ENCODE results near the gene STARD13. TPM values are rescaled to one million over a fixed set of nuclear protein-coding genes. Genes with fewer than 3 reads are reported as not detected.

Gene STARD13
- total and polyA plus RNA-seq, 12 donors, result 7.1 to 38.3 (median 27.8) TPM

GRCh38 chr13:33119022-33119781 is 166.4 kb downstream of the STARD13 start:
- H3K9me3 ChIP-seq, result no peaks in the 10 kb centered on the region
- H3K27me3 ChIP-seq, result no peaks in the 10 kb centered on the region
- DNase-seq, result no peak
- H3K4me3 ChIP-seq, result no peak overlapping the region
- H3K4me1 ChIP-seq, result peaks cover 4 to 28% (median 18%) of the 10 kb centered on the region in 9 donors
- intact Hi-C loops (cut with DNase I), result no loop called here
- ATAC-seq, result no peak
- peaks cover 0 to 100% (median 50%) of the 10 kb centered on the region in 9 donors for H3K36me3 ChIP-seq
- peak overlapping the region in 1 of 10 donors; percentile 13 for H3K27ac ChIP-seq
- TF ChIP-seq, protein P1, sequence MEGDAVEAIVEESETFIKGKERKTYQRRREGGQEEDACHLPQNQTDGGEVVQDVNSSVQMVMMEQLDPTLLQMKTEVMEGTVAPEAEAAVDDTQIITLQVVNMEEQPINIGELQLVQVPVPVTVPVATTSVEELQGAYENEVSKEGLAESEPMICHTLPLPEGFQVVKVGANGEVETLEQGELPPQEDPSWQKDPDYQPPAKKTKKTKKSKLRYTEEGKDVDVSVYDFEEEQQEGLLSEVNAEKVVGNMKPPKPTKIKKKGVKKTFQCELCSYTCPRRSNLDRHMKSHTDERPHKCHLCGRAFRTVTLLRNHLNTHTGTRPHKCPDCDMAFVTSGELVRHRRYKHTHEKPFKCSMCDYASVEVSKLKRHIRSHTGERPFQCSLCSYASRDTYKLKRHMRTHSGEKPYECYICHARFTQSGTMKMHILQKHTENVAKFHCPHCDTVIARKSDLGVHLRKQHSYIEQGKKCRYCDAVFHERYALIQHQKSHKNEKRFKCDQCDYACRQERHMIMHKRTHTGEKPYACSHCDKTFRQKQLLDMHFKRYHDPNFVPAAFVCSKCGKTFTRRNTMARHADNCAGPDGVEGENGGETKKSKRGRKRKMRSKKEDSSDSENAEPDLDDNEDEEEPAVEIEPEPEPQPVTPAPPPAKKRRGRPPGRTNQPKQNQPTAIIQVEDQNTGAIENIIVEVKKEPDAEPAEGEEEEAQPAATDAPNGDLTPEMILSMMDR (IDR thresholded peaks at IDR 0.05), result no peak
- 91 to 94% methylated on average over 7 of the region's 7 CpGs for WGBS, 2 donors

GRCh38 chr13:33116321-33117010 is 169.1 kb downstream of the STARD13 start:
- no peak for DNase-seq
- Histone ChIP-seq H3K4me1 (peaks cover 7 to 24% (median 20%) of the 10 kb centered on the region in 9 donors), H3K4me3 (no peak overlapping the region), H3K27ac (no peak overlapping the region), H3K36me3 (peaks cover 0 to 100% (median 60%) of the 10 kb centered on the region in 9 donors), H3K27me3 (no peaks in the 10 kb centered on the region), H3K9me3 (no peaks in the 10 kb centered on the region)
- 94 to 98% methylated on average over 2 of the region's 2 CpGs for WGBS, 2 donors
- intact Hi-C loops (cut with DNase I), result no loop called here
- TF ChIP-seq, protein P1 (IDR thresholded peaks at IDR 0.05), result no peak
- ATAC-seq, result no peak

GRCh38 chr13:33115274-33115673 is 170.3 kb downstream of the STARD13 start:
- Histone ChIP-seq H3K9me3 (no peaks in the 10 kb centered on the region), H3K27me3 (no peaks in the 10 kb centered on the region), H3K36me3 (peaks cover 0 to 94% (median 53%) of the 10 kb centered on the region in 9 donors), H3K27ac (no peak overlapping the region), H3K4me1 (peaks cover 10 to 36% (median 32%) of the 10 kb centered on the region in 9 donors), H3K4me3 (no peak overlapping the region)
- TF ChIP-seq, protein P1 (IDR thresholded peaks at IDR 0.05), result no peak
- ATAC-seq, result no peak
- DNase-seq, result no peak
- WGBS, 2 donors, result 91% methylated on average over 2 of the region's 2 CpGs
- intact Hi-C loops (cut with DNase I), result no loop called here

GRCh38 chr13:33114146-33114545 is 171.4 kb downstream of the STARD13 start:
- no peaks in the 10 kb centered on the region for H3K27me3 ChIP-seq
- H3K36me3 ChIP-seq, result peaks cover 0 to 94% (median 43%) of the 10 kb centered on the region in 9 donors
- H3K4me3 ChIP-seq, result no peak overlapping the region
- WGBS, 2 donors, result 84 to 87% methylated on average over 5 of the region's 5 CpGs
- no peaks in the 10 kb centered on the region for H3K9me3 ChIP-seq
- peaks cover 11 to 48% (median 43%) of the 10 kb centered on the region in 9 donors for H3K4me1 ChIP-seq
- no peak for DNase-seq
- TF ChIP-seq, protein P1 (IDR thresholded peaks at IDR 0.05), result no peak
- intact Hi-C loops (cut with DNase I), result no loop called here
- ATAC-seq, result no peak
- no peak overlapping the region for H3K27ac ChIP-seq
